ENCODE data around the gene TRIM50. TPM values are rescaled to one million over a fixed set of nuclear protein-coding genes. Genes with fewer than 3 reads are reported as not detected.

The TRIM50 gene
- total RNA-seq, 1 experiment from 2014 or later: not detected

DNA sequence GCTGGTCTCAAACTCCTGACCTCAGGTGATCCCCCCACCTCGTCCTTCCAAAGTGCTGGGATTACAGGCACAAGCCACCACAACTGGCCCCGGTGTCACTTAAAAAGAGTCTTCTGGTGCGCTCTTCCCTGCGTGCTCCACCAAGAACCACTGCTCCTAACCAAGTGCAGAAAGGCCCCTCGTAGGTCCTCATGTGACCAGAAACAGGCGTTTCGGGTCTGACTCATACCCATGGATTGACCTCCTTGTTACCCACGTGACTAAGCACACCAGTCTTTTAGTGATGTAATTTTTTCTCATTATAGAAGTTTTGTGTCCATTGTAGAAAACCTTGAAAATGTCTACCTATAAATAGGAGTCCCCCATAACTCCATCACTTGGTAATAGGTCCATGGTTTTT is 14.0 kb upstream of the TRIM50 start:
- DNase-seq: no peak
- Mint-ChIP-seq H3K9me3 (ENCODE audit: unreplicated experiment) (no peaks in the 10 kb centered on the region), H3K4me3 (ENCODE audit: unreplicated experiment) (no peak overlapping the region), H3K27me3 (ENCODE audit: insufficient read depth, unreplicated experiment) (no peaks in the 10 kb centered on the region), H3K4me1 (ENCODE audit: low read depth, unreplicated experiment) (peaks cover 24% of the 10 kb centered on the region), H3K36me3 (ENCODE audit: insufficient read depth, unreplicated experiment) (no peaks in the 10 kb centered on the region), H3K27ac (ENCODE audit: unreplicated experiment) (peak overlapping the region; percentile 5)
- CTCF ChIA-PET: interaction anchor here (0.7 to 1.6 kb wide), 7 partner anchors 15 to 180 kb away, joined by 3 to 7 read pairs (median 3); partner anchors contain the start of gene BAZ1B
- H3K4me3 ChIP-seq (ENCODE audit: low read depth, low read length): no peak overlapping the region
- POLR2A ChIA-PET: no interaction called here
- peaks cover 22% of the 10 kb centered on the region for H3K4me1 ChIP-seq
- intact Hi-C loops (cut with micrococcal nuclease; ENCODE audit: unreplicated experiment): loop anchor here (2.0 kb wide), 2 partner anchors 17 to 109 kb away; no protein-coding TSS in a partner anchor
- no peaks in the 10 kb centered on the region for H3K27me3 ChIP-seq (replicated peaks; ENCODE audit: control insufficient read depth, insufficient read depth, low read length)
- BruUV-seq (replicated peaks): no TSS peak
- no peaks in the 10 kb centered on the region for H3K9me3 ChIP-seq
- H3K36me3 ChIP-seq (ENCODE audit: control insufficient read depth, insufficient read depth, low read length): no peaks in the 10 kb centered on the region; the same call in 1 of the 2 replicates
- TF ChIP-seq CTCF (IDR thresholded peaks at IDR 0.05; ENCODE audit: insufficient read depth in 1 of 2, low read depth in 1 of 2, low read length in 1 of 2, severe bottlenecking in 1 of 2, unreplicated experiment in 1 of 2): no peak

DNA sequence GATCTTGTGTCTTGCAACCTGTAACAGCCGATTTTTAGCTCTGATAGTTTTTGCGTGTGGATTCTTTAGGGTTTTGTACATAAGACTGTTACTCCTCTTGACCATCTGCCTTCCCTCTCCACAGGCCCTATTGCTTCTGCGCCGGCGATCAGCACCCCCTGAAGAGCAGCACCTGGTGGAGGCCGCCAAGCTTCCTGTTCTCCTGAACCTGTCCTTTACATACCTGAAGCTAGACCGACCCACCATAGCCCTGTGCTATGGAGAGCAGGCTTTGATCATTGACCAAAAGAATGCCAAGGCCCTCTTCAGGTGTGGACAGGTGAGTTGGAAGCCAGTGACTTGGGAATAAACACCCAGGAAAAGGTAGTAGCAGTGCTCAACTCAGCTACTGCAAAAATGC is 12.6 kb upstream of the TRIM50 start:
- no peak for DNase-seq
- Histone ChIP-seq H3K36me3 (ENCODE audit: control insufficient read depth, insufficient read depth, low read length) (no peaks in the 10 kb centered on the region; the same call in 1 of the 2 replicates), H3K9me3 (no peaks in the 10 kb centered on the region), H3K27me3 (replicated peaks; ENCODE audit: control insufficient read depth, insufficient read depth, low read length) (no peaks in the 10 kb centered on the region), H3K4me1 (peaks cover 13% of the 10 kb centered on the region), H3K4me3 (ENCODE audit: low read depth, low read length) (no peak overlapping the region)
- Mint-ChIP-seq H3K4me1 (ENCODE audit: low read depth, unreplicated experiment) (peaks cover 13% of the 10 kb centered on the region), H3K4me3 (ENCODE audit: unreplicated experiment) (no peak overlapping the region), H3K27me3 (ENCODE audit: insufficient read depth, unreplicated experiment) (no peaks in the 10 kb centered on the region), H3K27ac (ENCODE audit: unreplicated experiment) (no peak overlapping the region), H3K36me3 (ENCODE audit: insufficient read depth, unreplicated experiment) (no peaks in the 10 kb centered on the region), H3K9me3 (ENCODE audit: unreplicated experiment) (no peaks in the 10 kb centered on the region)
- no TSS peak for BruUV-seq (replicated peaks)
- no peak for TF ChIP-seq CTCF (IDR thresholded peaks at IDR 0.05; ENCODE audit: insufficient read depth in 1 of 2, low read depth in 1 of 2, low read length in 1 of 2, severe bottlenecking in 1 of 2, unreplicated experiment in 1 of 2)
- ChIA-PET CTCF (no interaction called here), POLR2A (no interaction called here)
- intact Hi-C loops (cut with micrococcal nuclease; ENCODE audit: unreplicated experiment): no loop called here

DNA sequence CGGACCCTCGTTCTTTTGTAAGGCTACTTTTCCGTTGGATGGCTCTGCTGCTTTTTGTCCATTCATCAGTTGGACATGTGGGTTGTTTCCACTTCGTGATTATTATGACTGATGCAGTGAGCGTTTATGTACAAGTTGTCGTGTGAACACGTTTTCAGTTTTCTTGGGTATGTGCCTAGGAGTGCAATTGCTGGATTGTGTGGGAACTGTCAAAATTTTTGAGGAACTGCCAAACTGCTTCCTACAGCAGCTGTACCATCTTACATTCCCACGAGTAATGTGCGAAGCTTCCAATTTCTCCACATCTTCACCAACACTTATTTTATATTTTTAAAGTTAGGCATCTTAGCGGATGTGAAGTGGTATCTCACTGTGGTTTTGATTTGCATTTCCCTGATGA is 10.4 kb upstream of the TRIM50 start:
- Histone ChIP-seq H3K4me3 (ENCODE audit: low read depth, low read length) (no peak overlapping the region), H3K9me3 (no peaks in the 10 kb centered on the region), H3K36me3 (ENCODE audit: control insufficient read depth, insufficient read depth, low read length) (no peaks in the 10 kb centered on the region; the same call in 1 of the 2 replicates), H3K4me1 (peaks cover 9% of the 10 kb centered on the region), H3K27me3 (replicated peaks; ENCODE audit: control insufficient read depth, insufficient read depth, low read length) (no peaks in the 10 kb centered on the region)
- POLR2A ChIA-PET: no interaction called here
- no peak overlapping the region for H3K27ac Mint-ChIP-seq (ENCODE audit: unreplicated experiment)
- intact Hi-C loops (cut with micrococcal nuclease; ENCODE audit: unreplicated experiment): no loop called here
- H3K27me3 Mint-ChIP-seq (ENCODE audit: insufficient read depth, unreplicated experiment): no peaks in the 10 kb centered on the region
- no peaks in the 10 kb centered on the region for H3K36me3 Mint-ChIP-seq (ENCODE audit: insufficient read depth, unreplicated experiment)
- H3K4me3 Mint-ChIP-seq (ENCODE audit: unreplicated experiment): no peak overlapping the region
- no TSS peak for BruUV-seq (replicated peaks)
- peaks cover 8% of the 10 kb centered on the region for H3K4me1 Mint-ChIP-seq (ENCODE audit: low read depth, unreplicated experiment)
- CTCF ChIA-PET: no interaction called here
- no peak for TF ChIP-seq CTCF (IDR thresholded peaks at IDR 0.05; ENCODE audit: insufficient read depth in 1 of 2, low read depth in 1 of 2, low read length in 1 of 2, severe bottlenecking in 1 of 2, unreplicated experiment in 1 of 2)
- no peaks in the 10 kb centered on the region for H3K9me3 Mint-ChIP-seq (ENCODE audit: unreplicated experiment)
- no peak for DNase-seq

Data from Caco-2 (cell line).